Stimulated activated CD8-positive, alpha-beta memory T cell treated with anti-CD3 and anti-CD28 coated beads, Interleukin-12 subunit alpha, Interleukin-12 subunit beta, amount 100 ng/mL, for 1 hour (primary cell): ENCODE results near the gene CACNA1E.

Experiments used
- DNase-seq: peaks from one replicate; pipeline ENCODE4 v3.0.0-alpha.2; 2020; ENCODE audit warnings: low read depth

Gene CACNA1E

DNA sequence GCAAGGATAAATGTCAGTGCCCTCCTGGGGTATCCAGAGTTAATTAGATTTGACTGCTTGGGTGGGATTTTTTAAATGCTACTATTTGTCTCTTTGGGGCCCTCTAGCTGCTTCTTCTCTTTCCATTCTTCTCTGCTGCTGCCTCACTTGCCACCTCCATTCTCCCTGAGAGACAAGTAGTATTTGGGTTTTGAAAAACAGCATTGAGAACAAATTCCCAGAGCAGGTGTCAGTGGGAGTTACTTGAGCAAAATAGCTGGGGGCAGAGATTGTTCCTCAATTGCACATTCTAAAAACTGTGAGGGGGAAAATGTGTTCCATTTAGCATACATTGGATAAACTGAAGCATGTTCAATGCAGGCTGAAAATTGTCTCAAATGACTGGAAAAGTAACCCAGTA, 286.5 kb downstream of the CACNA1E start:
- DNase-seq = no peak

DNA sequence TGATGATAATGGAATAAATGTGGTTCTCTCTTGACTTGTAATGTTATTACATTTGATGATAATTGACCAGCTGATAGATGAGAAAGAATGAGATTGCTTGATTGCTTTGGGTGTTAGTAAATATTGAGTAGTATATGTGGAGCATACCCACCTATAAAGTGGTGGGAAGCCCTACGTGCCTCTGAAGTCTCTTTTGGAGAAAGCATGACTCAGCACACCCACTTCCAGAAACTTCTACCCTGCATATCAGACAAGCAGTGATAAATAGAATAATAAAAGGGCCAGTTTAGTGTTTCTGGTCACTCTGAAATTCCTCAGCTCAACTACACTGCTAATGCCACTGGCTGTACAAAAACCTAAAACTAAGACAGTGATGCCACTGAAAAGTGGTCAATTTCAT, 289.4 kb downstream of the CACNA1E start:
- DNase-seq = no peak

DNA sequence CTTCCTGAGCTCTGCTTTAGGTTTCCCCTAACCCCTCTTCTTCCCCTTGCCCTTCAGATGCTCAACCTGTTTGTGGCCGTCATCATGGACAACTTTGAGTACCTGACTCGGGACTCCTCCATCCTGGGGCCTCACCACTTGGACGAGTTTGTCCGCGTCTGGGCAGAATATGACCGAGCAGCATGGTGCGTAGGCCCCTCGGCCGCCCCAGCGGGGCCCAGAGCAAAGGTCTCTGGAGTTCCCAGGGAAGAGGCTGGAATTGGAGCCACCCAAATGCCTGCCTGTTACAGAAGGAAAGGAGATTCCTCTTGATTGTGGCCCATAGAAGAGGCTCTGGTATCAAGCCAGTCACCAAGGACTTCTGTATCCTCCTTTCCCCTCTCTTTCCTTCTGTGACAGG, 292.7 kb downstream of the CACNA1E start:
- no peak for DNase-seq

GRCh38 chr1:181777286-181777685, 294.0 kb downstream of the CACNA1E start:
- no peak for DNase-seq

GRCh38 chr1:181777812-181778211, 294.5 kb downstream of the CACNA1E start:
- DNase-seq = no peak

DNA sequence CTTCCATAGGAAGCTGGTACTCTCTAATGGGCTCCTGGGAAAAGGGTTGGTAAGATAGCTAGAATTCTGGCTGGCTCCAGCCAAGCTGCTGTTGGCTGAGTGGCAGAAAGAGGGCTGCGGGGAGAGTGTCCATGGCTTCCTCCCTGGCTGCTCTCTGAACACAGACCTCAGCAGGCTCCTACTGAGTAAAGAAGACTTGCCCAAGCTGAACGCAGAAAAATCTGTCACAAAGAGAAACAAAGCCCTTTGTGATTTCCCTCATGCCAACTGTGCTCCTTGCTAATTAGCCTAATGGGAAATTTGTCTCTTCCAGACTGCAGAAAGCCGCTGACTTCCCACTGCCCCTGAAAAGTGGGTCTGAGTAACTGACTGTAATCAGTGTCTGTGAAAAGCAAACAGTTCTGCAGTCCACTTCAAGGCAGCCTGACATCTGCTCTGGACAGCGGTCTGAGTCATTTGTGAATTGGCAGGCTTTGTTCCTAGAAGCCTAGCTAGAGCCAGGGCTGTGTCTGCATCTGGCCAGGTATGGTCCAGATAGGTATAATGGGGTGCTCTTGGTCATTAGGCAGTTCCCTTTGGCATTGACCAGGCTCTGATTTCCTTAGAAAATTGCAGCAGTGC, 295.4 kb downstream of the CACNA1E start:
- no peak for DNase-seq

GRCh38 chr1:181779343-181779742, 296.0 kb downstream of the CACNA1E start:
- DNase-seq = no peak

- DNase-seq = no peak
These were observed 299.9 kb downstream of the CACNA1E start for GRCh38 chr1:181783208-181783607.

DNA sequence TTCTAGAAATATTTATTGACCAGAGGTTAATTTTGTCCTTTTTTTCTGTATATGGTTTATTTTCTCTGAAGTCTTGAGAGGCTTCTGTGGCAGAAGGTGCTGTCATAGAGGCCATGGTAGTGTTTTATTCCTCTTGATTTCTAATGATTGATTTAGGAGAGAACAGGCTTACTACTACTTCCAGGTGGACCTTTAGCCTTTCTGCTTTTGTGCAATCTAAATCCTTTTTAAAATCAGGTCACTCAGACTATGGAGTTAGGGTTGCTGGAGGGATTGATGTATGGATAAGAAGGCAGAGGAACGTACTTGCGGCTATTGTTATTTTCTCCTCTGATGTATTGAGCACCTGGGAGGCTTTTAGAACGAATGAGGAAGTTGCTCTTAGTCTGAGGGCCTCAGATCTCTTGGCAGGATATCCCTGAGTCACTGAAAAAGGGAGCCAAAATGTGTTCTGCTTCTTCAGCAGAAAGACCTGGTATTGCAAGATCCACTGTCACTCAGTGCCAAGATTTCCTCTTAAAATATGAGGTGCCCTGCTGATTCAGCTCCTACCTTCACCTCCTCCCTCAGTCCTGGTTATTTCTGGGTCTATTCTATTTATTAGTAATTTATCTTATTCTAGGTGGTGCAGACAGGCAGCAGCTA, 300.8 kb downstream of the CACNA1E start:
- no peak for DNase-seq

DNA sequence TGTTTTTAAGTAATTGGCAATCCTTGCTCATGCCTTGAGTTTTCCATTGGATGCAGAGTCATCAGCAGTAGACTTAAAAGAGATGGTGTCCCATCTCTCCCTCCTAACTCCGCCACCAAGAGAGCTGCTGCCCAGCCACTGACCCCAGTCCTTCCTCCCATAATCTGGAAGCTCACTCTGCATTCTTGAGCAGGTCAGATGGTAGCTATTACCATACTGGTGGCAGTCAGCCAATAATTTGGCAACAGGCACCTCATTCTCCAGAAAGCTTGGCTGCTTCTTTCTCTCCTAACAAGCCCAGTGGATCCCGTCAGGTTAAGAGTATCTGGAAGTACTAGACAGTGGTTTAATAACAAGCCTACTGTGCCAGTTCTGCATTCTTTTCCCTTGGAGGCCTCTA, 306.1 kb downstream of the CACNA1E start:
- DNase-seq = no peak

GRCh38 chr1:181791721-181792120, 308.4 kb downstream of the CACNA1E start:
- no peak for DNase-seq

DNA sequence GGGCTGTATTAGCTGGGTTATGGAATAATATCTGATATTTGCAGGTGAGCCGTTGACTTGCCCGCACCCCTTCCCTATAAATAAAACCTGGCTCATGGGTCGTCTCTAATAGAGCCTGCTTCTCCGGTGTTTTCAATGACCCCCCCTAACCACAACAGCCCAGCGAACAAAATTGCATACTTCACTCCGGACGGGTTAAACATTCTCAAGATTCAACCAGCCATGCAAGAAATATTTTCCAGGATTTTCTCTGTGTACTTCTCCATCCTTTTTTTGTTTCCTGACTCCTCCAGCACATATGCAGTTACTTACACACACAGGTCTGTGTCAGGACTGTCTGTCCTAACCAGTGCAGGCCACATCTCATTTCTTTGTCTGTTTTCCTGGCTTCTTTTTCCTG, 310.5 kb downstream of the CACNA1E start:
- DNase-seq = no peak

DNA sequence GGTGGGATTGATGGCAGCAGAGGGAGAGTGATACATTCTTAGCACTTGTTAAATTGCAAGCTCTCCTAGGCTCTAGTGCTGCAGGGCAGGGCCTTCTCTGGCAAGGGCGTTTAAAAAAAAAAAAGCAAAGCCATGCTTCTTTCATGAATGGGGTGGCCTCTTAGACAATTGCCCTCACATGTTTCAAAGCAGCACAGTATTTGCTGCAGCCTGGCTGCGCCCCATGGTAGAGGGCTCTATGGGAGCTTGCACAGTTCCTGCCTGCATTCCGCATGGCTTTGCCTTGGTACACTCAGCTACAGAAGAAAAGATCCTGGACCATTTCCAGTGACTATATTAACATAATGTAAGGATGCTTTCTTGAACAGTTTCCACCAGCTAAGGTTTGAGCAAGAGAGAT, 311.0 kb downstream of the CACNA1E start:
- no peak for DNase-seq

DNA sequence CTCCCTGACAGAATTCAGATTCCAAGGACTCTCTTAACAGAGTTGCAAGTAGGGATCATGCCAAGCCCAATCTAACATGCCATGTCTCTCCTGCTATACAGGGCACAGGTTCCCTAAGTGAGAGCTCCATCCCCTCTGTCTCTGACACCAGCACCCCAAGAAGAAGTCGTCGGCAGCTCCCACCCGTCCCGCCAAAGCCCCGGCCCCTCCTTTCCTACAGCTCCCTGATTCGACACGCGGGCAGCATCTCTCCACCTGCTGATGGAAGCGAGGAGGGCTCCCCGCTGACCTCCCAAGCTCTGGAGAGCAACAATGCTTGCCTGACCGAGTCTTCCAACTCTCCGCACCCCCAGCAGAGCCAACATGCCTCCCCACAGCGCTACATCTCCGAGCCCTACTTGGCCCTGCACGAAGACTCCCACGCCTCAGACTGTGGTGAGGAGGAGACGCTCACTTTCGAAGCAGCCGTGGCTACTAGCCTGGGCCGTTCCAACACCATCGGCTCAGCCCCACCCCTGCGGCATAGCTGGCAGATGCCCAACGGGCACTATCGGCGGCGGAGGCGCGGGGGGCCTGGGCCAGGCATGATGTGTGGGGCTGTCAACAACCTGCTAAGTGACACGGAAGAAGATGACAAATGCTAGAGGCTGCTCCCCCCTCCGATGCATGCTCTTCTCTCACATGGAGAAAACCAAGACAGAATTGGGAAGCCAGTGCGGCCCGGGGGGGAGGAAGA, 315.0 kb downstream of the CACNA1E start:
- DNase-seq = no peak

GRCh38 chr1:181801617-181802016, 318.3 kb downstream of the CACNA1E start:
- no peak for DNase-seq

DNA sequence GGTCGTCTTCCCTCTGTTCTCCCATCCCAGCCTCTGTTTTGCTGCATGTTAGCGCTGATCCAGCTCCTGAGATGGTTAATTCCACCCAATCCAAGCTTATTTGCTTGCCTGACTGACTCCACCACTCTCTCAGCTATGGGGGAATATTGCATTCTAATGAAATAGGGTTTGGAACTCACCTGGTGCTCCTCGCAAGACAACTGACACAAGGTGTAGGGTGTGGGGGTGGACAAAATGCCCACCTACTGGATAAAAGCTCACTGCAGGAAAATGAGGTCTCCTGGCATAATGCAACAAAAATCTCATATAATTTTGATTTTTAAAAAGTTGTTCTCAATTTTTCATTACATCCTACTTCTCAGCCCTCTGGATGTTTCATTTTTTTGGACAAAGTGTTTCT, 319.1 kb downstream of the CACNA1E start:
- no peak for DNase-seq

- no peak for DNase-seq
These were observed 320.1 kb downstream of the CACNA1E start for GRCh38 chr1:181803421-181803820.

DNA sequence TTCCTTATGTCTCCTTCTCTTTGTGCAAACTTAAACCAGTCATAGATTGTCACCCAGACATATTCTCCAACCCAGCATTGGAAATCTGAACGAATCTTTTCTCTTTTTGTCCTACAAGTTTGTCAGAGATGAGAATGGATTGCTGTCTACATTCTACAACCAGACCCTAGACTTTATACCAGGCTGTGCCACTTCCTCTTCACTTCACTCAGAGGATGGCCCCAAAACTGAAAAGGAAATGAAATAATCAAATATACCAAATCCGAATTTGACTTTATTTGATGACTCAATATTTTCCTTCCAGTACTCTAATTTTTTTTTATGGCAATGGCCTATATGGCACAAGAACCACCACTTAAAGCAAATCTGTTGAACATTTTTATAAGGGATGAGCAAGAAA, 321.7 kb downstream of the CACNA1E start:
- no peak for DNase-seq

DNA sequence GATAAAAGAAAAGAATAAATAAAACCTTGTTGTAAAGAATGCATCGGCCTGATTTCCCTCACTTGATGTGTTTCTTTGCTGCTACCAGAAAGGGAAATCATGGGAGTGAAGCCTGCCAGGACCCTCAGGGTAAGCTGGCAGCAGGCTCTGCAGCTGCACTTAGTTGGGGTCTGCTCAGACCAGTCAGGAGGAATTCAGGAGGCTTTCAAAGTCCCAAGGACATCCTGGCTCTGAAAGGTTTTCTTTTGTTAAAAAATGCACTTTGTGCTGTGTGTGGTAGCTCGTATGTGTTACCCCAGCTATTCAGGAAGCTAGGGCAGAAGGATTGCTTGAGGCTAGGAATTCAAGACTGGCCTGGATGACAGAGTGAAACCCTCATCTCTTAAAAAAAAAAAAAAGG, 323.4 kb downstream of the CACNA1E start:
- no peak for DNase-seq

GRCh38 chr1:181807251-181807650, 323.9 kb downstream of the CACNA1E start:
- no peak for DNase-seq

GRCh38 chr1:181809991-181810545, 326.8 kb downstream of the CACNA1E start:
- no peak for DNase-seq

GRCh38 chr1:181812208-181812607, 328.9 kb downstream of the CACNA1E start:
- DNase-seq = no peak

- DNase-seq = no peak
These were observed 329.9 kb downstream of the CACNA1E start for GRCh38 chr1:181813266-181813665.
